ENCODE data around the gene ATP4B. TPM values are rescaled to one million over a fixed set of nuclear protein-coding genes. Genes with fewer than 3 reads are reported as not detected.

Gene ATP4B
- total RNA-seq, 1 donor from 2014 or later, result not detected

DNA sequence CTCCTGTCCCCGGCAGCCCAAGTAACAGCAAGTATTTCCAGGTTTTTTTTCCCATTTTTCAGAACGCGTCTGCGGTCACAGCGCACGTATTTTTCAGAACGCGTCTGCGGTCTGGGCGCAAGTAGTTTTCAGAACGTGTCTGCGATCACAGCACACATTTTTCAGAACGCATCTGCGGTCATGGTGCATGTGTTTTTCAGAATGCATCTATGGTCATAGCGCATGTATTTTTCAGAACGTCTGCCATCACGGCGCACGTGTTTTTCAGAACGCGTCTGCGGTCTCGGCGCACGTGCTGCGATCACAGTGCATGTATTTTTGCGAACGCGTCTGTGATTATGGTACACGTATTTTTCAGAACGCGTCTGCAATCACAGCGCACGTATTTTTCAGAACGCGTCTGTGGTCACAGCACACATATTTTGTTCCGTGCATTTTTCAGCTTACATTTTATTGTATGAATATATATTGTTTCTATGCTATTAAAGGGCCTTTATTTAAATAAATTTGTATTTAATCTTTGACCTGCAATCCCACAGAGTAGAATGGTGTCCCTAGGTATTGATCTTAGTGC lies 19.7 kb downstream of the ATP4B start:
- Mint-ChIP-seq H3K4me1 (no peaks in the 10 kb centered on the region), H3K36me3 (ENCODE audit: low read depth) (peaks cover 58% of the 10 kb centered on the region), H3K27ac (ENCODE audit: unreplicated experiment) (no peak overlapping the region), H3K27me3 (ENCODE audit: low read depth) (no peaks in the 10 kb centered on the region), H3K9me3 (no peaks in the 10 kb centered on the region), H3K4me3 (no peak overlapping the region)
- no peak for DNase-seq (ENCODE audit: low read depth, low spot score)
- TF ChIP-seq CTCF (conservative IDR thresholded peaks at IDR 0.05), result no peak

- peaks cover 56% of the 10 kb centered on the region for H3K36me3 Mint-ChIP-seq (ENCODE audit: low read depth)
- H3K27me3 Mint-ChIP-seq (ENCODE audit: low read depth), result no peaks in the 10 kb centered on the region
- no peak for TF ChIP-seq CTCF (conservative IDR thresholded peaks at IDR 0.05)
- H3K4me1 Mint-ChIP-seq, result no peaks in the 10 kb centered on the region
- H3K27ac Mint-ChIP-seq (ENCODE audit: unreplicated experiment), result no peak overlapping the region
- H3K4me3 Mint-ChIP-seq, result no peak overlapping the region
- no peak for DNase-seq (ENCODE audit: low read depth, low spot score)
- no peaks in the 10 kb centered on the region for H3K9me3 Mint-ChIP-seq
These were observed 20.5 kb downstream of the ATP4B start for GRCh38 chr13:113637262-113638160.

DNA sequence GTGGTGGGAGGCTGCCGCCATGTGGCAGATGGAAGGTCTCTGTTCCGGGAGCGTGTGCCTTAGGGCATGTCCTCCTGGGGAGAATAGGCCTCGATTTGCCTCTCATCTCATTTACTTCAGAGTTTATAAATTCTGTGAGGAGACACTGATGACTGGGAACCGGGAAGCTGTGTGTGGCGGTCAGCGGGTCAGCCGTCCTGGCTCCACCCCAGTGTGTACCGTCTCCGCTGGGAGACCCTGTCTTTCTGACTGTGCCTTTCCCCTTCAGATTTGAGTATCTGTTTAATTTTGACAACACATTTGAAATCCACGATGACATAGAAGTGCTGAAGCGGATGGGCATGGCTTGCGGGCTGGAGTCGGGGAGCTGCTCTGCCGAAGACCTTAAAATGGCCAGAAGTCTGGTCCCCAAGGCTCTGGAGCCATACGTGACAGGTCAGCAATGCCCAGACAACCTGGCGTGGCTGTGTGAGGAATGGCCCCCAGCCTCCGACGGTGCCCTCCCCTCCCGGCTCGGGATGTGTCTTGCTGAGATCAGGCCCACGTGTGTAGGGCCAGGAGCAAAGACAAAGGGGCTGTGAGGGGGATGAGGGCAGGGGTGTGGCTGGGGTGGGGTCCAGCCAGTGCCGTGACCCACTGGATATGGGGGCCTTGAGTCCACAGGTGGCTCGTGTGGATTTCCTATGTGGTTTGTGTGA lies 21.6 kb downstream of the ATP4B start:
- no peak for TF ChIP-seq CTCF (conservative IDR thresholded peaks at IDR 0.05)
- H3K4me3 Mint-ChIP-seq, result no peak overlapping the region
- H3K27me3 Mint-ChIP-seq (ENCODE audit: low read depth), result no peaks in the 10 kb centered on the region
- no peak for DNase-seq (ENCODE audit: low read depth, low spot score)
- peaks cover 45% of the 10 kb centered on the region for H3K36me3 Mint-ChIP-seq (ENCODE audit: low read depth)
- H3K4me1 Mint-ChIP-seq, result no peaks in the 10 kb centered on the region
- H3K27ac Mint-ChIP-seq (ENCODE audit: unreplicated experiment), result no peak overlapping the region
- no peaks in the 10 kb centered on the region for H3K9me3 Mint-ChIP-seq

GRCh38 chr13:113635709-113636108 lies 22.3 kb downstream of the ATP4B start:
- no peaks in the 10 kb centered on the region for H3K4me1 Mint-ChIP-seq

More at GRCh38 chr13:113635709-113636108, 22.3 kb downstream of the ATP4B start:
- no peak overlapping the region for H3K4me3 Mint-ChIP-seq
- no peak for TF ChIP-seq CTCF (conservative IDR thresholded peaks at IDR 0.05)
- peaks cover 45% of the 10 kb centered on the region for H3K36me3 Mint-ChIP-seq (ENCODE audit: low read depth)
- no peaks in the 10 kb centered on the region for H3K27me3 Mint-ChIP-seq (ENCODE audit: low read depth)
- no peak overlapping the region for H3K27ac Mint-ChIP-seq (ENCODE audit: unreplicated experiment)
- no peak for DNase-seq (ENCODE audit: low read depth, low spot score)
- no peaks in the 10 kb centered on the region for H3K9me3 Mint-ChIP-seq

Data from neural crest cell (in vitro differentiated cells).